NCI-H1930 (cell line): ENCODE data around the gene NEK2.
"Not testable (repeated sequence)": the region's sequence is repeated elsewhere in the genome, so short reads cannot be mapped to it uniquely, and the experiment has no call there.

Experiments used
- DNase-seq, 2 experiments: peaks; one replicate each; lab custom pipeline; 2025; lab: John Stamatoyannopoulos, UW

The NEK2 gene

DNA sequence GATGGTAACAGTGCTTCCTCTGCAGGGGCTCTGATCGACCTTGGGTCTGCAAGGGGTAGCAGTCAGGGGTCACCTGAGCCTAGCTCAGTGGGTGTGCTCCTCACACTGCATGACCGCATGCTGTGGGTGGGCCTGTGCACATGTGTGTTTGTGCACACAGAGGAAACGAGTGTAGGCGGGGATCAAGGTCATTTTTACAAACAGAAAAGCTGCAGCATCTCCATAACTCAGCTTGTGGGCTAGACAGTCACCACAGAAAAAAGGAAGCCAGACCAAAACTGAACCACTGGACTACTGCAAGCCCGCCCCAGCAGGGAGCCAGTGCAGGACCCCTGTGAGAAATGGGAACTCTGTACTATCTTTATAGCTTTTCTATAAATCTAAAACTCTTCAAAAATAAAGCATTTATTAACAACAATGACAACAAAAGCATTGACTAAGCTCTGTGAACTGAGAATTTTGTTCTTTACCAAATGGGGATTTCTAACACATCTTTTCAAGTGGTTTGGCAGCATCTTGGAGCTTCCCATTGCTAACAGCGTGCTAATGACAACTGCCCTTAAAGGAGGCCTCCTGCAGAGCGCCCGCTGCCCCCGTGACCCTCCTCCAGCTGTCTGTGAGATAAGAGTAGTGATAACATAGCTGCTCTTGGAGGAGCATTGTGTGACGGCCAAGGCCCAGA lies 19.9 kb upstream of the NEK2 start:
- DNase-seq = no peak

DNA sequence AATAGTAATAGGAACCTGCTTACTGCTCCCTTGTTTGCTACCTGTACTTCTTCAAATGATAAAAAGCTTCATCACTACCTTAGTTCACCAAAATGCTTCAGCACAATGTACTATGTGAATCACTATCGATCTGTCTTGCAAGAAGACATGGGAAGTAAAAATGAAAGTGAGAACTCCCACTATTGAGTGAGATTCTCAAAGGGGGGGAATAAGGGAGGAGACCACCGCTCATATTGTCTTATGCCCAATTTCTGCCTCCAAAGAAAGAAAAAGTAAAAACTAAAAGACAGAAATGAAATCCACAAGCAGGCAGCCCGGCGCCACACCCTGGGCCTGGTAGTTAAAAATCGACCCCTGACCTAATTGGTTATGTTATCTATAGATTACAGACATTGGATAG lies 18.5 kb upstream of the NEK2 start:
- not testable (repeated sequence) for DNase-seq

DNA sequence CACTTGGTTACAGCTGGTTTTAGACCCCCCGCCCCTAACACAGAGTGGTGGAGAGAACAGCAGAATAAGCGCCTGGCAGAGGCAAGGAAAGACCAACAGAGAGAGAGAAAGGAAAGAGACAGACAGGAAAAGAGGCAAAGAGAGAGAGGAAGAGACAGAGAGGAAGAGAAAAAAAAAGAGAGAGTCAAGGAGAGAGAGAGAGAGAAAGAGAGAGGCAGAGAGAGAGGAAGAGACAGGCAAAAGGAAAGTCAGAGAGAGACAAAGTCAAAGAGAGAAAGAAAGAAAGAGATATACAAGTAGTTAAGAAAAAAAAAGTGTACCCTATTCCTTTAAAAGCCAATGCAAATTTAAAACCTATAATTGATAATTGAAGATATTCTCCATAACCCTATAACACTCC lies 13.0 kb upstream of the NEK2 start:
- DNase-seq = no peak

DNA sequence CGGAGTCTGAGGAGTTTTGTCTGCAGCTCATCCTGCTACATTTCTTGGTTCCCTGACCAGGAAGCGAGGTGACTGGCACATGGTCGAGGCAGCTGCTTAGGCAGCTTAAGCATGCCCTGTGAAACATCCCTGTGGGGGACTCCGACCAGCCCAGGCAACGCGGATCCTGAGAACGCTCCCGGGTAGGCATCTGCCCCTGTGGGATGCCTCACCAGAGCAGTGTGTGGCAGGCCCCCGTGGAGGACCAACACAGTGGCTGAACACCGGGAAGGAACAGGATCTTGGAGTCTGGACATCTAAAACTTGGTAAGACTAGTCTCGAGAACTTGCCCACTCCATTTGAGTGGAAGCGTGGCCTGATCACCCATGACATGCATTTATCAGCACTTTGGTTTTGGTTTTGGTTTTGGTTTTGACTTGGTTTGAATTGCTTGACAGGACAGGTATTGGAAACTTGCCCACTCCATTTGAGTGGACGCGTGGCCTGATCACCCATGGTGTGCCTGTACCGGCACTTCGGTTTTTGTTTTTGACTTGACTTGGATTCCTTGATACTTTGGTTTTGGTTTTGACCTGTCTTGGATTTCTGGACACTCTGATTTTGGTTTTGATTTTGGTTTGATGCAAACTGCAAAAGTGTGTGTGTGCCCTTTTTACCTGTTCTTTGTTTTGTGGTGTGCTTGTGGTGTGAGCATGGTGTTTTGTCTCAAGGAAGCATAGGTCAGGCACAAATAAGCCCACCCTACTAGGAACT lies 12.2 kb upstream of the NEK2 start:
- no peak for DNase-seq

DNA sequence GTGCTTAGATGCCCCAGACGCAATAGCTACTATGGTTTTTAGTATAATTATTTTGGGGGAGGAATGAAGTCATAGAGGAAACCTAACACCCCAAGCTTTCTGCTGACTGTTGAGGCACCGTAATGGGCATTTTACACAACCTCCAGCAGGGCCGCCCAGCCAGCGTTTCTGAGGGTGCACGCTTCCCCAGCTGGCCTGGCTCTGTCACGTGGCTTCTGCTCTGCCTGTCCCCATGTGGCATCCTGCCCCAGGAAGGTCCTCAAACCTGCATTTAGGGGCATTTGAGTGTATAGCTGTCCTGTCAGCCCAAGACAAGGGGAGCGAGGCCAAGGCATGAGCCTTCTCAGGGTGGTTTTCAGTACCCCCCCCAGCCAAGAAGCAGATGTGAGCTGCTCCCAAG lies 10.4 kb upstream of the NEK2 start:
- no peak for DNase-seq

DNA sequence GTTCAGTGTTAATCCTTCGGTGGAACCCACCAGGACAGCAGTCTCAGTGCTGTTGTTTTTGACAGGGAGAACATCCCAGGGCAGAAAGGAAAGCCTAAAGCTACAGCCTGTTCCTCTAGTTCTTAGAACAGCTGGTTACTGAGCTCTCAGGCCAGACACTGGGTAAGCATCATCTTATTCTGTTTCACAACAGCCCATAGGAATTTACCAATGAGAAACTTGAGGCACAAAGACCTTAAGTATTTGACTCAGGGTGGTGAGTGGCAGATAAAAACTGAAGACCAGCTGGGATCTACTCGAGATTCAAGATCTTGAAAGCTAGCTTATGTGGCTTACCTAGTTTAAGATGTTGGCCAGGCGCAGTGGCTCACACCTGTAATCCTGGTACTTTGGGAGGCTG lies 9.4 kb upstream of the NEK2 start:
- no peak for DNase-seq

DNA sequence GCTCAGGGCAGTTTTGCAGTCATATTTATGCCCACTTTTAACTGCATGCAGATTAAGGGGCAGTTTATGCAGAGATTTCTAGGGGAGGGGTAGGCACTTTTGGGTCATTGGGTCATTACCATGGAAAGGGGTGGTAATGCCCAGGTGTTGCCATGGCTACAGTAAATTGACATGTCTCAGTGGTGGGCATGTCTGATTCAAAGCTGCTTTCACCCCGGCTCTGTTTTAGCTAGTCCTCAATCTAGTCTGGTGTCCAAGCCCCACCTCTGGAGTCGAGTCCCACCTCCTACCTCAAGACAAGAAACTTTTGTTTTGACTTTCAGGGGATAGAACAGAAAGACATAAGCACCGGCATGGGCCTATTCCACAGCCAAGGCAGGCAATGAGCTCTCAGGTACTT lies 8.9 kb upstream of the NEK2 start:
- no peak for DNase-seq

DNA sequence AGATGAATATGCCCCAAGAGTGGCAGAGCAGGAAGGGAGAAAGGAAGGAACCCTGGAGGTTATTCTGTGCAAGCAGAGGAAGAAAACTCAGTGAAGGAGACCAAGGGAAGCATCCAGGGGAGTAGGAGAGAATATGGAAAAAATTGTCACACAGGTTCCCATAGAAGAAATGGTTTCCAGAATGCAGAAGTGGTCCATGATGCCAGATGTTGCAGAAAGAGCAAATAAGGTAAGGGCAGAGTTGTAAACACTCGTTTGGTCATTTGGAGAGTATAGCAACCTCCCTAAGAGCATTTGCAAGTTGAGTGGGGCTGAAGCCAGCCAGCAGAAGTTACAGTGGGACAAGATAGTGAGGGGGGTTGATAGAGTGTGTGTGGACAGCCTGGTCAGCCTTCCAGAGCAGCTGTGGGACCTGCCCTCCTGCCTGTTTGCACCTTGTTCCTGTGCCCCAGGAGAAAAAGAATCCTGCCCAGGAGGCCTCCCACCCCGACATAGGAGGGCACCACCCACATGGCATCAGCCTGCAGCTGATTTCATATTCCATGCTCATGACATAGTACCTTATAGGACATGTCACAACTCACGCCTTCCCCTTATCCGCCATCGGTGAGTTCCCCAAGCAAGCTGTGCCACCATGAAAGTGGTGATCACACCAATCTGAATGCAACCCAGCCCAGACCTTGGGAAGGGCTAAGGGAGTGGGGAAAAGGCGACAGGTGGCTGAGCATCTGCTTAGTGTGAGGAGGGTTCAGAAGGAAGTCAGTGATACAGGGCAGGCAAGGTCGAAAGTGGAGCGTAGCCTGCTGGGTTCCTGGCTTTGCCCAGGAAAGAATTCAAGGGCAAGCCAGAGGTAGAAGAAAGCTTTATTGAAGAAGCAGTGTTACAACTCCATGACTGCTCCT lies 8.2 kb upstream of the NEK2 start:
- no peak for DNase-seq

DNA sequence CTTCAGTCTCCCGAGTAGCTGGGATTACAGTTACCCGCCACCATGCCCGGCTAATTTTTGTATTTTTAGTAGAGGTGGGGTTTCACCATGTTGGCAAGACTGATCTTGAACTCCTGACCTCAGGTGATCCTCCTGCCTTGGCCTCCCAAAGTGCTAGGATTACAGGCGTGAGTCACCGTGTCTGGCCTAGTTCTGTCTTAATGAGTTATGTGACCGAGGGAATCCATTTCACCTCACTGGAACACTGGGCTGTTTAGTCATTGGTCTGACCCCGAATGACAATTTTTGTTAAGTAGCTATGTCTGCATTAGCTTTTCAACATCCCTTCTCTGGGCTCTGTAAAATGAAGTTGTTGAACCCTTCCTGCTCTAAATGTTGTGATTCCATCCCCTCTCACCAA lies 6.8 kb upstream of the NEK2 start:
- DNase-seq = not testable (repeated sequence)

DNA sequence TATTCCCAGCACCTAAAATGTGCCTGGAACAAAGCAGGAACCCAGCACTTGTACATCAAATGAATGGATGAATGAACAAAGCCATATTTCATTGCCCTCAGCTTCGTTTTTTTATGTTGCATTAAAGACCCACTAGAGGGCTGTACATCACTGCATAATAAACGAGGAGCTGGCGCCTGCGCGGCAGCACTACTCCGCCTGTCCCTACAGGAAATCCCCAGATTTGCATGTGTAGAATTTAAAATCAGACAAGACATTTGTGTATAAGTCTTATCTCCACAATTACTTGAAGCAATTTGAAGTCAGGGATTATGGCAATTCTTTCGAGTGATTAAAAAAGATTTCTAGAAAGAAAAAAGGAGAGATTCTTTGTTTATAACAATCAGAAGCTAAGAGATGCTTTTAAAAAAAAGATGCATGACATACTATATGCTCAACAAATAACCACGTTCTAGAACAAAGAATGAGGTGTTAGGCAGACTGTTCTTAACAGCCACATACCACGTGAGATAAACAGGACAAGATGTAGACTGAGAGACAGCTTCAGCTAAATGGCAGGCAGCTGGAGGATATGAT lies 5.4 kb upstream of the NEK2 start:
- DNase-seq = peak; percentile 73 to 75

DNA sequence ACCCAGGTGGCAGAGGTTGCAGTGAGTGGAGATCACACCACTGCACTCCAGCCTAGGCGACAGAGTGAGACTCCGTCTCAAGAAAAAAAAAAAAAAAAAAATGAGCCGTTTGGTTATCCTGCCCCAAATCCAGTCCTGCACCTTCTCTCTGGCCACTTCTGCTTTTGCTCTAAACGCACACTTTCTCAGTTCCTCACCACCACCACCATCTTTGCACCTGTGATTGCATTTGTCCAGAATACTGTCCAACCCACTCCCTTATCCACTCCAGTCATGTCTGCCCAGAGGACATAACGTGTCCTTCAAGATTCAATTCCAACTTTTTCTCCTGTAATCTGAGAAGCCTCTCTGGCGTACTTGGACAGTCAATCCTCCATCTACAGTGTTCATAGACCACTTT lies 2.2 kb upstream of the NEK2 start:
- no peak for DNase-seq

DNA sequence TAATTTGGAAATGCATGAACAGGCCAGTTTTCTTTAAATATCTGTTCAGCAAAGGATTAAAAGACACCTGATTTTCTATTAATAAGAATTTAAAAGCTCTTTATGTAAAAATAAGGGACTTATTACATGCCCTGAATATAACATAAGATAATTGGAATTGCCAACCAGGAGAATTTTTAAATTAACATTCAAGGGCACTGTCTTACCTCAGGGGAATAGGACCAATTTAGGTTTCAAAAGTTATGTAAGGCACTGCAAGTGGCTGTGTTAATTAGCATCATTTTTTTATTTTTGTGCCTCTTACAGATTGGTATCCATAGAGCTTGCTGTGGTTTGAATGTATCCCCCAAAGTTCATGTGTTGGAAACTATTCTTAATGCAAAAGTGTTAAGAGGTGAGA lies 1.3 kb upstream of the NEK2 start:
- DNase-seq = no peak

DNA sequence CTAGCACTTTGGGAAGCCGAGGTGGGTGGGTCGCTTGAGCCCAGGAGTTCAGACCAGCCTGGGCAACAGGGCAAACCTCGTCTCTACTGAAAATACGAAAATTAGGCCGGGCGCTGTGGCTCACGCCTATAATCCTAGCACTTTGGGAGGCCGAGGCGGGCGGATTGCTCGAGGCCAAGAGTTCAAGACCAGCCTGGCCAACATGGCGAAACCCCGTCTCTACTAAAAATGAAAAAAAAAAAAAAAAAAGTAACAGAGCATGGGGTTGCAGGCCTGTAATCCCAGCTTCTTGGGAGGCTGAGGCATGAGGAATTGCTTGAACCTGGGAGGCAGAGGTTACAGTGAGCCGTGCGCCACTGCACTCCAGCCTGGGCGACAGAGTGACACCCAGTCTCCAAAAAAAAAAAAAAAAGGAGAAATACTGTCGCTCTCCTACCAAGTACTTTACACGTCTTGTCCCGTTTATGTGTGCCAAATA lies 724 bp upstream of the NEK2 start:
- no peak for DNase-seq

DNA sequence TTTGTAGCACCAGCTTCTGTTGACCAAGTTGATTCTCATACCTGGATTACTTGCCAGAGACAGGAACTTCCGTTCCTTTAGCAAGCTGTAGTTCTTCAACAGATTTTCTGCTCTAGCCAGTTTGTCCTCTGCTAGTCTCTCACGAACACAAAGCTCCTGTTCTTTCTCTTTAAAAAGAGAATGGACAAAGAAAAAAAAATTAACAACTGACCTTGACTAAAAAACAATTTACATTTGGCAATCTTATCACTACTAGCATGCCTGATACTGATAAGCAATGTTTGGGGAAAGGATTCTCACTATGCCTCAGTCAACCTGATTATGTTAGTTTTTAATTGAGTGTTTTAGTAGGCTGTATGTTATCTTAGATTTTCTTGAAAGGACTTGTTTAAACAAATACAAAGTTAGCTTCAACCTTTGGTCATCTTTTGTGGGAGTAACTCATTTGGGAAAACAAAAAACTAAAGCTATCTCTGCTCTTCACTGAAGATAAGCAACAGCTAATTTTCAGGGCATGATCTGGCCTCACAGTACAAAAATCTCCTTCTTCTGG lies 8.3 kb downstream of the NEK2 start:
- no peak for DNase-seq

DNA sequence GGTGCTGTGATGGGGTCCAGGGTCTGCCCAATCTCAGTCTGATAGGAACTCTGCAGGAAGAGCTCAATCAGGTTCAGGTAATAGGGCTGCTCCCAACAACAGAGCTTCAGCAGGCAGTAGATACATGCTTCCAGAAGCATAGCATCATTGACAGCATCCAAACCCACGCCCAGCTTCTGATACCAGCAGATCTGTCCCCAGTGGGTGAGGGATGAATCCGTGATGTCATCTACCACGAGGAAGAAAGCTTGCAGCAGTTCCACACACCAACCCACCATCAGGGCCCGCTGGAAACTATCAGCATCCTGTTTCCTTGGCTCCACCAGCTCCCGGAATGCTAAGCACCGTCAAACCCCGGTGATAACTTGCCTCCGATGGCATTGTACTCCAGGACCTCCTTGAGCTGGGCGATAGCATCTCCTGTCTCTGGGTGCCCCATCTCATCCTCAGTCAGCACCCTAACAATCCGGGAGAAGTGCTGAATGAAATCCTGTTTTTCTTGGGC lies 14.7 kb downstream of the NEK2 start:
- DNase-seq = no peak

DNA sequence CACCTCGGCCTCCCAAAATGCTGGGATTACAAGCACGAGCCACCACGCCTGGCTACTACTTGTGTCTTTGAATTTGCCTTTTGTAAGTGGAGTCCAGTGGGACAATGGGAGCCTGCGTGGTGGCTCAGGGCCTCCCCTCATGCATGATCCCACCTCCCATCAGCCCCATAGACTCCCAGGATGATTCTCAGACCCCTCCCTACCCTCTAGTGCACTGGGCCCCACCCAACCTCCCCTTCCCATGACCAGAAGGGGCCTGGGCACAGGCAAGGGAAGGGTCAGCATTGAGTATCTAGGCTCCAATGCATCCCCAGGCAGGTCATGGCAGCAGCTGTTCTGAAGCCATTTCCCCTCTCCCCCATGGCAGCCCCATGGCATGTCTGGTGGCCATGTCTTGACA lies 18.7 kb downstream of the NEK2 start:
- DNase-seq = no peak

DNA sequence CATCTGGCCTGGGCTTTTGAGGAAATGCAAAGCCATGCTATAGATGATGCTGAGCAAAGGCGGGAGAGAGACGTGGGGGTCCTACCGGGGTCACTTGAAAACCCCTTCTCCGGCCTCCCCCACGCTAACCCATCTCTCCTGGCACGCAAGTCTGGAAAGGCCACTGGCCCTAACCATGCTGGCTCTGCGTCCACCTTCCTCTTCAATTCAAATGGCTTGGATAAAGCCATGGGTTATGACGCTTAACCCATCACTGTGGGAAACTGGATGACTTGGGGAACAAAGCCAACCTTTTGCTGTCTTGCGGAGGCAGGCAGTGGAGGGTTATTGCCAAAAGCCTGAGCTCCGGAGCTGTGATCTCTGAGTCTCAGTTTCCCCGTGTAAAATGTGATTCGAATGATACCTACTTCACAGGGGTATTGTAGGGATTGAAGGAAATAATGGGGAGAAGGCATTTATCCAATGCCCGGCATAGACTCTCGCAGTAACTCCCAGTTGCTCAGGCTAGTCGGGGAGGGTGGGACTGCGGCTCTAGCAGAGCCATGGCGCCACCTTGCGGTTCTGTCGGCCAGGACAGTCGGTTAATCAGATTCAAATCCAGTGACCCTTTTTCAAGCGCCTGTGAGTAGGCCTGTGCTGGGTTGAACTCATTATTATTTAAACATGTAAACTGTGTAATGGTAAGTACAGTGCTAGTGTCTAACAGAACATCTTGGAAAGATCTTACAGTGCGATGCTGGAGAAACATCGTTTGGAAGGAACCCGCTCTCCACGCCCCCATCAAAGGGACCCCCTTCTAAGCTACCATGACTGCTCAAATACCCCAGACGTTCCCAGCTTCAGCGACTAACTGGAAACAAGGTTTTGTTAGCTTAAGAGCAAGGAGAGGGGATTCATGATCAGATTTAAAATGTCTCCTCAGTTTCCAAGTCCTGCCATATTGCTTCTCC lies 20.3 kb downstream of the NEK2 start:
- DNase-seq = peak; percentile 44 to 74

DNA sequence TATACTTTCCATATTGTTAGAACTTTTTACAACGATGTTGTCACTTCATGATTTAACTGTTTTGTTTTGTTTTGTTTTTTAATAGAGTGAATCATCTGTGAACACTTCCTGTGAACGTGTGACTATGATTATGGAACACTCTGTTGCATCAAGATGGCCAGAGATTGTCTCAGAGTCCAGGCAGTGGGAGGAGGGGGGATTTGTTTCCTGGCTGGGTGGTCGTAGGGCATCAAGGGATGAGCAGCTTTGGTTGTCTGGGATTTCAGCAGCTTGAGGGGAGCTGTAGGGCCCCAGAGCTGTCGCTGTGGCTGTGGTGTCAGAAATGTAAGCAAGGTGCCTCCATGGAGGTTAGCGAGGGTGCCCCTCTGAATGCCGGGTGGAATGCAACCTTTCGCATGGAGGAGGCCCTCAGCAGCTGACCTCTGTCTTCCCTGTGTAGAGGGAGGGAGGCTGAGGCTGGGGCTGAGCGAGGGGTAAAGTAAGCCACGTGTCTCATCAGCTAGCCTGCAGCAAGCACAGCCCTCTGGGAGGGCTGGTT lies 21.4 kb downstream of the NEK2 start:
- DNase-seq = no peak

DNA sequence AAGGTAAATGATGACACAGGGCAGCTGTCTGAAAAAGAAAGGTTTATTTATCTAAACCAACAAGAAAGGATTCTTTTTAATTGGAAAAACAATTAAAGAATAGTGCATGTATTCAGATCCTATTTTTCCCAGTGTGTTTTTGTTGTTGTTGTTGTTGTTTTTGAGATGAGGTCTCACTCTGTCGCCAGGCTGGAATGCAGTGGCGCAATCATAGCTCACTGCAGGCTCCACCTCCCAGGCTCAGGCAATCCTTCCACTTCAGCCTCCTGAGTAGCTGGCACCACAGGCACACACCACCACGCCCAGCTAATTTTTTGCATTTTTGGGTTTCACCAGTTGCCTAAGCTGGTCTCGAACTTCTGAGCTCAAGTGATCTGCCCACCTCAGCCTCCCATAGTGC lies 22.1 kb downstream of the NEK2 start:
- no peak for DNase-seq

DNA sequence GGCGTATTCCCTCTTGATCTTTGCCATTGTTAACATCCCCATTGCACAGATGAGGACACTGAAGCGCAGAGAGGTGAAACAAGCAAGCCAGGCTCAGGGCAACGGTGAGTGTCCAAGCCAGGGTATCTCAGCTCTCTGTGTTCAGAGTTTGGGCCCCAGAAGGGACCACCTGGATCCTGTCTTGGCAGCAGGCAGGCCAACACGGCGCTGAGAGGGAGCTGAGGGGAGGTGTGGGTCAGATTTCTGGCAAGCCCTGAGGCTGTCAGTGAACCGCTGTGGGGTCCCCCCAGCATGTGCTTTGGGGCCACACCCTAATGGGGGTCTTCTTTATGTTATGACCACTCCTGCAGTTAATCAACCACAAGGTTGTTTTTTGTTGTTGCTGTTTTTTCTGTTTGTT lies 23.1 kb downstream of the NEK2 start:
- DNase-seq = no peak
